D721Med (cell line): ENCODE results near the gene SGF29.

Experiments used
- DNase-seq: peaks from one replicate; pipeline ENCODE4 v3.0.0; 2011; ENCODE audit warnings: low spot score; ENCODE audit not compliant: insufficient read length
- FAIRE-seq: peaks from 2 replicates; lab custom pipeline; 2011; peaks lifted over from hg19 to GRCh38; lab: Jason Lieb, UNC
- TF ChIP-seq, protein P1 (sequence below): IDR thresholded peaks from 2 replicates; pipeline ENCODE4 v1.5.1; 2012; ENCODE audit warnings: mild to moderate bottlenecking, control low read depth; ENCODE audit not compliant: insufficient read depth; ENCODE audit errors: missing control alignments

The SGF29 gene

DNA sequence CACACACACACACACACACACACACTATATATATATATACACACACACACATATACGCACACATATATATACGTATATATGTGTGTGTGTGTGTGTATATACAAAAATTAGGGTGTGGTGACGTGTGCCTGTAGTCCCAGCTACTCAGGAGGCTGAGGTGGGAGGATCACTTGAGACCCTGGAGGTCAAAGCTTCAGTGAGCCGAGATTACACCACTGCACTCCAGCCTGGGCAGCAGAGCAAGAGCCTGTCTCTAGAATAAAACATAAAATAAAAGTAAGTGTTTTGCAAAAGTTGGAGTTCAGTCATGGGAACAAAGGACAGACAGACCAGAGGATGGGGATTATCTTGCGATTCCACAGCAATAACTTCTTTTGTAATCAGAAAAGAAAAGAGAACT is 25.7 kb upstream of the SGF29 start:
- TF ChIP-seq, protein P1, sequence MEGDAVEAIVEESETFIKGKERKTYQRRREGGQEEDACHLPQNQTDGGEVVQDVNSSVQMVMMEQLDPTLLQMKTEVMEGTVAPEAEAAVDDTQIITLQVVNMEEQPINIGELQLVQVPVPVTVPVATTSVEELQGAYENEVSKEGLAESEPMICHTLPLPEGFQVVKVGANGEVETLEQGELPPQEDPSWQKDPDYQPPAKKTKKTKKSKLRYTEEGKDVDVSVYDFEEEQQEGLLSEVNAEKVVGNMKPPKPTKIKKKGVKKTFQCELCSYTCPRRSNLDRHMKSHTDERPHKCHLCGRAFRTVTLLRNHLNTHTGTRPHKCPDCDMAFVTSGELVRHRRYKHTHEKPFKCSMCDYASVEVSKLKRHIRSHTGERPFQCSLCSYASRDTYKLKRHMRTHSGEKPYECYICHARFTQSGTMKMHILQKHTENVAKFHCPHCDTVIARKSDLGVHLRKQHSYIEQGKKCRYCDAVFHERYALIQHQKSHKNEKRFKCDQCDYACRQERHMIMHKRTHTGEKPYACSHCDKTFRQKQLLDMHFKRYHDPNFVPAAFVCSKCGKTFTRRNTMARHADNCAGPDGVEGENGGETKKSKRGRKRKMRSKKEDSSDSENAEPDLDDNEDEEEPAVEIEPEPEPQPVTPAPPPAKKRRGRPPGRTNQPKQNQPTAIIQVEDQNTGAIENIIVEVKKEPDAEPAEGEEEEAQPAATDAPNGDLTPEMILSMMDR = no peak
- FAIRE-seq (no peak), DNase-seq (no peak)

DNA sequence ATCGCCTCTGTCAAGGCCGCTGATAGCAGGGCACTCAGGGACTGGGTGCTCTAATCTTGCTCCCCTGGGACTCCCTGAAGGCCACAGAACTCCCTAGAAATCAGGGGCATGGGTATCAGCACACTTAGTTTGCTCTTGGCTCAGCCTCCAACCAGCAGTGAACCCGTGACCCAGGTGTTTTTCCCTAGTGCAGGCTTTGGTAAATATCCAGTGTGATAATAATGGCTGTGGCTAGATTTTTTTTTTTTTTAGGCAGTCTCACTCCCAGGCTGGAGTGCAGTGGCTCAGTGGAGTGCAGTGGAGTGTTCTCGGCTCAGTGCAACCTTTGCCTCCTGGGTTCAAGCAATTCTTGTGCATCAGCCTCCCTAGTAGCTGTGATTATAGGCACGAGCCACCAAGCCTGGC is 25.3 kb upstream of the SGF29 start:
- DNase-seq (no peak), FAIRE-seq (no peak)
- TF ChIP-seq, protein P1 = no peak

GRCh38 chr16:28529124-28529523 is 24.6 kb upstream of the SGF29 start:
- DNase-seq (no peak), FAIRE-seq (no peak)
- TF ChIP-seq, protein P1 = no peak

GRCh38 chr16:28531777-28532744 is 21.7 kb upstream of the SGF29 start:
- FAIRE-seq = no peak
- no peak for DNase-seq
- TF ChIP-seq, protein P1 = no peak

DNA sequence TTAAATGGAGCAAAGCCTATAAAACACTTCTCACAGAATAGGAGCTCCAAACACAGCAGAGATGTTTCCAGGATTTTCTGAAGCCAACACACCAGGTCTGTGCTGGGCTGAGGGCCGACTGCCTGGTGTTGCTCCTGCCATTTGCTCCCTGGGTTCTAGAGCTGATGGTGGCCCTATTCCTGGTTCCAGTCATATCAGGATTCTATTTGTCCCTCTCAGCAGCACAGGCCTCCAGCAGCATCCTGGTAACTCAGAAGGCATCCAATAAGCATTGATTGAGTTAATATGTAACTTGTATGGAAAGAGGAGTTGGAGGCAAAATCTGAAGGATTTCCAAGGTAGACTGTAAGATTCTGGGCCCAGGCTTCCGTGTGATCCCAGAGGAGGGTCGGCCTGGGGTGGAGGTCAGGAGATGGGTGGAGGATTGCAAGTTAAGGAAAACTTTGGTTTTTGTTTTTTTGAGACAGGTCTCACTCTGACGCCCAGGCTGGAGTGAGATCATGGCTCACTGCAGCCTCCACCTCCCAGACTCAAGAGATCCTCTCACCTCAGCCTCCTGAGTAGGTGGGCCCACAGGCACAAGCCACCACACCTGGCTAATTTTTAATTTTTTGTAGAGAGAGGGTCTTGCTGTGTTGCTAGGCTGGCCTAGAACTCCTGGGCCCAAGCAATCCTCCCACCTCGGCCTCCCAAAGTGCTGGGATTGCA is 20.6 kb upstream of the SGF29 start:
- no peak for DNase-seq
- TF ChIP-seq, protein P1 = no peak
- no peak for FAIRE-seq

- DNase-seq (no peak), FAIRE-seq (no peak)
- TF ChIP-seq, protein P1 = no peak
Observed at GRCh38 chr16:28534542-28535373, 19.0 kb upstream of the SGF29 start.
